Caco-2 (cell line): Measurements from ENCODE around the gene ANKRD44. TPM values are rescaled to one million over a fixed set of nuclear protein-coding genes. Genes with fewer than 3 reads are reported as not detected.

Experiments
- BruUV-seq: library from RNA; stranded (reverse); fragments of 400-500 nt; replicated peaks from 2 replicates; lab custom pipeline; 2021; lab: Mats Ljungman, UMichigan
- CTCF ChIA-PET: fragments of 300-600 bp; sonication (Branson Sonifier 250); formaldehyde crosslinking; loops from one replicate; lab custom pipeline; 2022; ENCODE audit warnings: antibody characterized with exemption; lab: Charles Lee
- POLR2A ChIA-PET: fragments of 300-600 bp; sonication (Branson Sonifier 250); formaldehyde crosslinking; loops from one replicate; lab custom pipeline; 2022; ENCODE audit warnings: antibody characterized with exemption; lab: Charles Lee
- DNase-seq, 2 experiments: peaks; one replicate each; pipeline versions ENCODE4 v3.0.0 to v3.0.0-alpha.2; 2020 to 2022
- H3K27me3 ChIP-seq: replicated peaks from 2 replicates; pipeline ENCODE4 v1.6.0; 2011; ENCODE audit warnings: low read length; ENCODE audit not compliant: control insufficient read depth, insufficient read depth
- H3K36me3 ChIP-seq: 2 replicates; pipeline ENCODE4 v1.5.1; 2011; ENCODE audit warnings: low read length; ENCODE audit not compliant: control insufficient read depth, insufficient read depth
- H3K4me1 ChIP-seq: fragments of 250-450 bp; sonication (Bioruptor Pico); 2 replicates; pipeline ENCODE4 v1.5.1; 2020; ENCODE audit warnings: mild to moderate bottlenecking
- H3K4me3 ChIP-seq: 2 replicates; pipeline ENCODE4 v1.5.1; 2011; ENCODE audit warnings: low read depth, mild to moderate bottlenecking, control low read depth, low read length
- H3K9me3 ChIP-seq: fragments of 250-450 bp; sonication (Bioruptor Pico); 2 replicates; pipeline ENCODE4 v1.5.1; 2020; ENCODE audit warnings: mild to moderate bottlenecking, moderate library complexity
- H3K27ac Mint-ChIP-seq: one replicate; pipeline ENCODE4 v1.8.0; 2022; ENCODE audit warnings: mixed read lengths; ENCODE audit not compliant: unreplicated experiment
- H3K27me3 Mint-ChIP-seq: one replicate; pipeline ENCODE4 v1.8.0; 2022; ENCODE audit warnings: mixed read lengths; ENCODE audit not compliant: insufficient read depth, unreplicated experiment
- H3K36me3 Mint-ChIP-seq: one replicate; pipeline ENCODE4 v1.8.0; 2022; ENCODE audit warnings: mild to moderate bottlenecking, mixed read lengths; ENCODE audit not compliant: insufficient read depth, unreplicated experiment
- H3K4me1 Mint-ChIP-seq: one replicate; pipeline ENCODE4 v1.8.0; 2022; ENCODE audit warnings: low read depth, mixed read lengths; ENCODE audit not compliant: unreplicated experiment
- H3K4me3 Mint-ChIP-seq: one replicate; pipeline ENCODE4 v1.8.0; 2022; ENCODE audit warnings: mild to moderate bottlenecking, moderate library complexity, mixed read lengths; ENCODE audit not compliant: unreplicated experiment
- H3K9me3 Mint-ChIP-seq: one replicate; pipeline ENCODE4 v1.8.0; 2022; ENCODE audit warnings: mixed read lengths; ENCODE audit not compliant: unreplicated experiment
- CTCF ChIP-seq, 2 experiments: fragments of 200-600 bp in 1 of 2; IDR thresholded peaks; 1 replicate in 1 of 2; 2 replicates in 1 of 2; pipeline versions ENCODE4 v1.5.1 to v1.8.0; 2011 to 2022; ENCODE audit warnings: antibody characterized with exemption in 1 of 2, control low read depth in 1 of 2, inconsistent platforms in 1 of 2, low read depth in 1 of 2, low read length in 1 of 2, mild to moderate bottlenecking in 1 of 2, moderate library complexity in 1 of 2; ENCODE audit not compliant: insufficient read depth in 1 of 2, severe bottlenecking in 1 of 2, unreplicated experiment in 1 of 2
- intact Hi-C: fragments of 100-400 bp; cut with micrococcal nuclease; formaldehyde crosslinking; loops from one replicate; pipeline ENCODE4 v1.10.0; 2022; ENCODE audit not compliant: unreplicated experiment
- total RNA-seq: library from RNA; stranded (reverse); gene quantifications from 2 replicates; pipeline ENCODE4 v1.2.3, GENCODE V29; 2022

Gene ANKRD44
- total RNA-seq, 1 experiment from 2014 or later, result 1.0 TPM

- Histone ChIP-seq H3K9me3 (no peaks in the 10 kb centered on the region), H3K27me3 (no peaks in the 10 kb centered on the region), H3K4me1 (no peaks in the 10 kb centered on the region), H3K4me3 (no peak overlapping the region), H3K36me3 (no peaks in the 10 kb centered on the region)
- no peak for TF ChIP-seq CTCF (IDR thresholded peaks at IDR 0.05; ENCODE audit: insufficient read depth in 1 of 2, low read depth in 1 of 2, low read length in 1 of 2, severe bottlenecking in 1 of 2, unreplicated experiment in 1 of 2)
- no peaks in the 10 kb centered on the region for H3K9me3 Mint-ChIP-seq
- no peaks in the 10 kb centered on the region for H3K4me1 Mint-ChIP-seq
- H3K27me3 Mint-ChIP-seq, result peaks cover 11% of the 10 kb centered on the region
- no peak overlapping the region for H3K4me3 Mint-ChIP-seq
- POLR2A ChIA-PET, result no interaction called here
- BruUV-seq, result no TSS peak
- no peak overlapping the region for H3K27ac Mint-ChIP-seq
- DNase-seq, result no peak
- CTCF ChIA-PET, result interaction anchor here (1.5 kb wide), 1 partner anchor 54 kb away, joined by 10 read pairs; no protein-coding TSS in a partner anchor
- H3K36me3 Mint-ChIP-seq, result no peaks in the 10 kb centered on the region
- intact Hi-C loops, result loop anchor here (1.0 kb wide), 3 partner anchors 54 to 155 kb away; no protein-coding TSS in a partner anchor
Measured at GRCh38 chr2:197167608-197168314, 142.8 kb downstream of the ANKRD44 start.

- BruUV-seq, result no TSS peak
- no peaks in the 10 kb centered on the region for H3K36me3 Mint-ChIP-seq
- H3K4me1 Mint-ChIP-seq, result peaks cover 6% of the 10 kb centered on the region
- ChIA-PET CTCF (no interaction called here), POLR2A (no interaction called here)
- H3K9me3 Mint-ChIP-seq, result no peaks in the 10 kb centered on the region
- no peak for TF ChIP-seq CTCF (IDR thresholded peaks at IDR 0.05; ENCODE audit: insufficient read depth in 1 of 2, low read depth in 1 of 2, low read length in 1 of 2, severe bottlenecking in 1 of 2, unreplicated experiment in 1 of 2)
- DNase-seq, result no peak
- no peak overlapping the region for H3K27ac Mint-ChIP-seq
- no peaks in the 10 kb centered on the region for H3K27me3 ChIP-seq
- H3K9me3 ChIP-seq, result no peaks in the 10 kb centered on the region
- no peak overlapping the region for H3K4me3 ChIP-seq
- no peaks in the 10 kb centered on the region for H3K4me1 ChIP-seq
- intact Hi-C loops, result no loop called here
- no peaks in the 10 kb centered on the region for H3K36me3 ChIP-seq
- peaks cover 8% of the 10 kb centered on the region for H3K27me3 Mint-ChIP-seq
- H3K4me3 Mint-ChIP-seq, result no peak overlapping the region
Measured at GRCh38 chr2:197165020-197165419, 145.6 kb downstream of the ANKRD44 start.

- ChIA-PET POLR2A (no interaction called here), CTCF (no interaction called here)
- H3K27ac Mint-ChIP-seq, result no peak overlapping the region
- Histone ChIP-seq H3K4me1 (no peaks in the 10 kb centered on the region), H3K9me3 (no peaks in the 10 kb centered on the region), H3K36me3 (no peaks in the 10 kb centered on the region), H3K27me3 (no peaks in the 10 kb centered on the region), H3K4me3 (no peak overlapping the region)
- DNase-seq, result no peak
- peaks cover 5% of the 10 kb centered on the region for H3K27me3 Mint-ChIP-seq
- H3K36me3 Mint-ChIP-seq, result no peaks in the 10 kb centered on the region
- no peak for TF ChIP-seq CTCF (IDR thresholded peaks at IDR 0.05; ENCODE audit: insufficient read depth in 1 of 2, low read depth in 1 of 2, low read length in 1 of 2, severe bottlenecking in 1 of 2, unreplicated experiment in 1 of 2)
- peaks cover 6% of the 10 kb centered on the region for H3K4me1 Mint-ChIP-seq
- intact Hi-C loops, result no loop called here
- H3K4me3 Mint-ChIP-seq, result no peak overlapping the region
- no peaks in the 10 kb centered on the region for H3K9me3 Mint-ChIP-seq
- BruUV-seq, result no TSS peak
Measured at GRCh38 chr2:197164141-197164754, 146.3 kb downstream of the ANKRD44 start.
